ENCODE results near the gene DHX29.

- TF ChIP-seq EP300 (IDR thresholded peaks at IDR 0.05) (no peak), CTCF (IDR thresholded peaks at IDR 0.05) (no peak)
Measured at GRCh38 chr5:55338092-55338613, 30.7 kb upstream of the DHX29 start.
